ENCODE measurements around the gene FUT1. TPM values are rescaled to one million over a fixed set of nuclear protein-coding genes. Genes with fewer than 3 reads are reported as not detected.

The FUT1 gene
- total and polyA plus RNA-seq, 2 donors (not counting 3 experiments of a cell fraction or from before 2014, with no cell fraction given): 1.9 to 4.8 TPM

GRCh38 chr19:48705431-48705830 is 47.0 kb downstream of the FUT1 start:
- no peak overlapping the region for H3K27ac ChIP-seq (ENCODE audit: insufficient read depth, low read depth, low read length)
- ChIA-PET CTCF (interaction anchor here (1.4 to 1.5 kb wide), 2 partner anchors 30 to 59 kb away, joined by 3 read pairs; partner anchors contain the start of gene CA11), POLR2A (no interaction called here)
- H3K36me3 ChIP-seq (ENCODE audit: control insufficient read depth in 2 of 2, extremely low read depth in 1 of 2, insufficient read depth in 2 of 2, low read length in 2 of 2): no peaks in the 10 kb centered on the region
- no peak overlapping the region for H3K9ac ChIP-seq (replicated peaks; ENCODE audit: extremely low read depth, insufficient read depth, low read length)
- no peak overlapping the region for H3K4me2 ChIP-seq (ENCODE audit: insufficient read depth, low read length)
- no peaks in the 10 kb centered on the region for H4K20me1 ChIP-seq (replicated peaks; ENCODE audit: control insufficient read depth, extremely low read depth, insufficient read depth, low read length)
- H3K9me1 ChIP-seq (replicated peaks; ENCODE audit: control insufficient read depth, extremely low read depth, insufficient read depth, low read length): no peaks in the 10 kb centered on the region
- dilution Hi-C loops (cut with MboI; ENCODE audit: extremely low pct_ligation_motif_present, low sequenced_read_pairs) (no loop called here), intact Hi-C loops (cut with micrococcal nuclease) (no loop called here)
- DNase-seq (ENCODE audit: low read depth, low spot score) (no peak), FAIRE-seq (no peak)
- H3K4me1 ChIP-seq (ENCODE audit: control insufficient read depth, extremely low read depth, insufficient read depth, low read length): no peaks in the 10 kb centered on the region
- H3K27me3 ChIP-seq (ENCODE audit: control insufficient read depth in 2 of 2, insufficient read depth in 2 of 2, low read length in 2 of 2): no peaks in the 10 kb centered on the region
- BruUV-seq (replicated peaks): no TSS peak
- TF ChIP-seq CTCF (IDR thresholded peaks at IDR 0.05; ENCODE audit: extremely low read depth in 1 of 2, insufficient read depth in 1 of 2, low read depth in 1 of 2, low read length in 2 of 2) (no peak), MYC (IDR thresholded peaks at IDR 0.05; ENCODE audit: low read depth, low read length) (no peak), FOS (IDR thresholded peaks at IDR 0.05; ENCODE audit: borderline replicate concordance, insufficient read depth, low read length) (no peak), JUN (IDR thresholded peaks at IDR 0.05; ENCODE audit: borderline replicate concordance, insufficient read depth, insufficient read length, low read depth) (no peak), GATA2 (IDR thresholded peaks at IDR 0.05; ENCODE audit: insufficient read depth, insufficient read length, low read depth, low read length) (no peak), EZH2 (IDR thresholded peaks at IDR 0.05; ENCODE audit: borderline replicate concordance, low read depth, low read length, severe bottlenecking) (no peak), POLR2A (IDR thresholded peaks at IDR 0.05; ENCODE audit: low read depth, low read length) (no peak), POLR2AphosphoS5 (IDR thresholded peaks at IDR 0.05; ENCODE audit: insufficient read depth, low read depth, low read length) (no peak), MAX (IDR thresholded peaks at IDR 0.05; ENCODE audit: insufficient read depth, insufficient read length) (no peak)
- no peaks in the 10 kb centered on the region for H3K79me2 ChIP-seq (ENCODE audit: control insufficient read depth, insufficient read depth, low read length)
- H3K4me3 ChIP-seq (replicated peaks in 1 of 3; ENCODE audit: insufficient read depth in 1 of 3, low read depth in 1 of 3, low read length in 3 of 3): no peak overlapping the region
- no peak overlapping the region for H2AFZ ChIP-seq (ENCODE audit: low read depth, low read length)
- H3K9me3 ChIP-seq (replicated peaks; ENCODE audit: control insufficient read depth, insufficient read depth, low read length): no peaks in the 10 kb centered on the region
